Hepatocyte (in vitro differentiated cells): Measurements from ENCODE around the gene NPC2. TPM values are rescaled to one million over a fixed set of nuclear protein-coding genes. Genes with fewer than 3 reads are reported as not detected.
"Not testable (repeated sequence)": the region's sequence is repeated elsewhere in the genome, so short reads cannot be mapped to it uniquely, and the experiment has no call there.

Source experiments
- DNase-seq: peaks from one replicate; pipeline ENCODE4 v3.0.0-alpha.2; 2016; ENCODE audit warnings: low spot score
- H2AFZ ChIP-seq: fragments of 200-600 bp; sonication (generic); 2 replicates; pipeline ENCODE4 v1.6.0; 2016; ENCODE audit warnings: antibody characterized with exemption, mild to moderate bottlenecking
- H3K27ac ChIP-seq: fragments of 200-600 bp; sonication (generic); 2 replicates; pipeline ENCODE4 v1.5.1; 2016; ENCODE audit warnings: mild to moderate bottlenecking
- H3K27me3 ChIP-seq: fragments of 200-600 bp; sonication (generic); 2 replicates; pipeline ENCODE4 v1.6.1; 2016
- H3K36me3 ChIP-seq: fragments of 200-600 bp; sonication (generic); replicated peaks from 2 replicates; pipeline ENCODE4 v1.5.1; 2016; ENCODE audit warnings: low read depth; ENCODE audit not compliant: insufficient read depth
- H3K4me1 ChIP-seq: fragments of 200-600 bp; sonication (generic); 2 replicates; pipeline ENCODE4 v1.5.1; 2016; ENCODE audit warnings: mild to moderate bottlenecking, moderate library complexity; ENCODE audit not compliant: insufficient read depth
- H3K4me2 ChIP-seq: fragments of 200-600 bp; sonication (generic); 2 replicates; pipeline ENCODE4 v1.6.0; 2016
- H3K4me3 ChIP-seq: fragments of 200-600 bp; sonication (generic); 2 replicates; pipeline ENCODE4 v1.5.1; 2016; ENCODE audit warnings: mild to moderate bottlenecking
- H3K79me2 ChIP-seq: fragments of 200-600 bp; sonication (generic); 2 replicates; pipeline ENCODE4 v1.6.0; 2017; ENCODE audit warnings: mild to moderate bottlenecking
- H3K9me2 ChIP-seq: fragments of 200-600 bp; sonication (generic); replicated peaks from 2 replicates; pipeline ENCODE4 v1.6.0; 2017; ENCODE audit warnings: mild to moderate bottlenecking; ENCODE audit not compliant: insufficient read depth
- H3K9me3 ChIP-seq: fragments of 200-600 bp; sonication (generic); 2 replicates; pipeline ENCODE4 v1.5.1; 2016; ENCODE audit warnings: low read depth, mild to moderate bottlenecking
- H4K20me1 ChIP-seq: fragments of 200-600 bp; sonication (generic); 2 replicates; pipeline ENCODE4 v1.6.0; 2016; ENCODE audit warnings: mild to moderate bottlenecking; ENCODE audit not compliant: insufficient read depth, poor library complexity, severe bottlenecking
- CTCF ChIP-seq: fragments of 200-600 bp; sonication (generic); IDR thresholded peaks from 2 replicates; pipeline ENCODE4 v1.5.1; 2016; ENCODE audit warnings: antibody characterized with exemption, mild to moderate bottlenecking; ENCODE audit not compliant: poor library complexity
- EZH2 ChIP-seq: fragments of 200-600 bp; sonication (generic); IDR thresholded peaks from 2 replicates; pipeline ENCODE4 v1.6.1; 2016; ENCODE audit warnings: antibody characterized with exemption, mild to moderate bottlenecking, borderline replicate concordance
- EZH2phosphoT487 ChIP-seq: fragments of 200-600 bp; sonication (generic); IDR thresholded peaks from one replicate; pipeline ENCODE4 v1.6.1; 2018; ENCODE audit warnings: antibody characterized with exemption, mild to moderate bottlenecking, low read depth, moderate library complexity; ENCODE audit not compliant: unreplicated experiment, severe bottlenecking
- WGBS: methylation state at CpG from one replicate; pipeline ENCODE4 v1.1.6; 2016; ENCODE audit warnings: low lambda C conversion rate; ENCODE audit errors: missing lambda C conversion rate; 5-methylcytosine and 5-hydroxymethylcytosine counted together
- polyA plus RNA-seq: library from polyadenylated mRNA; unstranded; fragments of >200 nt; fragmentation: Nextera tagmentation; extraction: Ambion mirVana; gene quantifications from 2 replicates; pipeline ENCODE4 v1.2.1, GENCODE V29; 2016
- total RNA-seq: library from RNA; depleted of rRNA; stranded (reverse); fragments of >200 nt; gene quantifications from 2 replicates; pipeline ENCODE4 v1.2.3, GENCODE V29; 2014

Gene NPC2
- total and polyA plus RNA-seq, 2 experiments from 2014 or later = 602 to 1,339 TPM

GRCh38 chr14:74459289-74459946 is 33.7 kb downstream of the NPC2 start:
- Histone ChIP-seq H3K79me2 (no peaks in the 10 kb centered on the region), H3K36me3 (no peaks in the 10 kb centered on the region), H2AFZ (no peak overlapping the region), H3K9me2 (no peaks in the 10 kb centered on the region), H3K9me3 (no peaks in the 10 kb centered on the region), H3K4me1 (no peaks in the 10 kb centered on the region), H4K20me1 (no peaks in the 10 kb centered on the region), H3K4me2 (no peak overlapping the region), H3K27ac (no peak overlapping the region), H3K4me3 (no peak overlapping the region), H3K27me3 (no peaks in the 10 kb centered on the region)
- 62% methylated on average over 10 of the region's 10 CpGs for WGBS
- peak; percentile 47 for DNase-seq
- TF ChIP-seq CTCF = peak; percentile 34
- no peak for TF ChIP-seq EZH2

DNA sequence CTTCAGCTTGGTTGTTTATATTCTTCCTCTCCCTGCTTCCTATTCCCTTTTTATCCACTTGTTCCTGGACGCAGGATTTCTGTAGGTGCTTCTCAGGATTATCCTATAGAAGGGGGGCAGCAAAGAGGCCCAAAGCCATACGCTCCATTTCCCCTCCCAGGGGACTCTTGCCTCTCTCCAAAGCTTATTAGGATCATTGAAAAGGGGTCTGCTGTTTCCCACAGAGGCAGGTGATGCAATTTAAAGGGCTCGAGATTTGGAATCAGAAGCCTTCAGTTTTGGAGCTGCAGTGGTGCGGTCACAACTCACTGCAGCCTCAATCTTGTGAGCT is 35.6 kb downstream of the NPC2 start:
- 82% methylated on average over 4 of the region's 4 CpGs for WGBS

GRCh38 chr14:74456684-74457564 is 36.2 kb downstream of the NPC2 start:
- Histone ChIP-seq H3K4me1 (no peaks in the 10 kb centered on the region), H3K4me3 (no peak overlapping the region), H3K9me3 (no peaks in the 10 kb centered on the region), H3K36me3 (no peaks in the 10 kb centered on the region), H4K20me1 (no peaks in the 10 kb centered on the region), H3K27me3 (no peaks in the 10 kb centered on the region), H2AFZ (no peak overlapping the region), H3K27ac (no peak overlapping the region), H3K9me2 (no peaks in the 10 kb centered on the region), H3K4me2 (no peak overlapping the region), H3K79me2 (no peaks in the 10 kb centered on the region)
- no peak for DNase-seq
- WGBS = 84% methylated on average over 16 of the region's 17 CpGs
- TF ChIP-seq CTCF = no peak
- no peak for TF ChIP-seq EZH2phosphoT487
- no peak for TF ChIP-seq EZH2

More for the DNA sequence above, 35.6 kb downstream of the NPC2 start:
- Histone ChIP-seq H3K27me3 (no peaks in the 10 kb centered on the region), H3K4me1 (no peaks in the 10 kb centered on the region), H3K4me3 (no peak overlapping the region), H2AFZ (no peak overlapping the region), H3K9me3 (no peaks in the 10 kb centered on the region), H3K27ac (no peak overlapping the region), H3K4me2 (no peak overlapping the region), H3K9me2 (no peaks in the 10 kb centered on the region), H3K36me3 (no peaks in the 10 kb centered on the region), H4K20me1 (no peaks in the 10 kb centered on the region), H3K79me2 (no peaks in the 10 kb centered on the region)
- TF ChIP-seq EZH2 = no peak
- no peak for DNase-seq

GRCh38 chr14:74454397-74454796 is 38.7 kb downstream of the NPC2 start:
- not testable (repeated sequence) for H2AFZ ChIP-seq, H3K4me2 ChIP-seq, H3K36me3 ChIP-seq, DNase-seq, H4K20me1 ChIP-seq, H3K4me1 ChIP-seq, H3K9me3 ChIP-seq, H3K4me3 ChIP-seq, H3K9me2 ChIP-seq, H3K27ac ChIP-seq, H3K27me3 ChIP-seq, H3K79me2 ChIP-seq
- WGBS = 82% methylated on average over 5 of the region's 5 CpGs
